H9 (cell line): ENCODE data around the gene PIP4K2B. TPM values are rescaled to one million over a fixed set of nuclear protein-coding genes. Genes with fewer than 3 reads are reported as not detected.

Source experiments
- DNase-seq: peaks from one replicate; pipeline ENCODE4 v3.0.0-alpha.2; 2017
- H2AFZ ChIP-seq: one replicate; pipeline ENCODE4 v1.6.1; 2013; ENCODE audit warnings: mild to moderate bottlenecking, low read length, control low read depth, moderate library complexity
- H2AK5ac ChIP-seq: 2 replicates; pipeline ENCODE4 v1.6.1; 2013; ENCODE audit warnings: low read length, control low read depth, mixed read lengths; ENCODE audit not compliant: insufficient read length
- H2BK120ac ChIP-seq: one replicate; pipeline ENCODE4 v1.6.1; 2013; ENCODE audit warnings: low read depth, mild to moderate bottlenecking, low read length, control low read depth, inconsistent platforms; ENCODE audit not compliant: poor library complexity, severe bottlenecking
- H2BK12ac ChIP-seq: 2 replicates; pipeline ENCODE4 v1.6.1; 2013; ENCODE audit warnings: low read length, control low read depth, mixed read lengths, low read depth; ENCODE audit not compliant: insufficient read length
- H2BK15ac ChIP-seq: 2 replicates; pipeline ENCODE4 v1.6.1; 2013; ENCODE audit warnings: low read depth, low read length, control low read depth
- H2BK20ac ChIP-seq: one replicate; pipeline ENCODE4 v1.6.1; 2013; ENCODE audit warnings: low read depth, mild to moderate bottlenecking, low read length, control low read depth, inconsistent platforms; ENCODE audit not compliant: poor library complexity, severe bottlenecking
- H2BK5ac ChIP-seq: 2 replicates; pipeline ENCODE4 v1.6.1; 2013; ENCODE audit warnings: low read length, control low read depth, mixed read lengths; ENCODE audit not compliant: insufficient read length
- H3K14ac ChIP-seq: 2 replicates; pipeline ENCODE4 v1.6.1; 2013; ENCODE audit warnings: low read length, control low read depth; ENCODE audit not compliant: insufficient read depth
- H3K18ac ChIP-seq: 2 replicates; pipeline ENCODE4 v1.6.1; 2013; ENCODE audit warnings: low read depth, mild to moderate bottlenecking, mixed read lengths, low read length, control low read depth; ENCODE audit not compliant: insufficient read length
- H3K23ac ChIP-seq: 2 replicates; pipeline ENCODE4 v1.6.1; 2013; ENCODE audit warnings: low read length, control low read depth, mixed read lengths, low read depth; ENCODE audit not compliant: insufficient read length
- H3K23me2 ChIP-seq: 2 replicates; pipeline ENCODE4 v1.6.1; 2013; ENCODE audit warnings: low read depth, mild to moderate bottlenecking, mixed read lengths, low read length, control low read depth; ENCODE audit not compliant: insufficient read length, poor library complexity, severe bottlenecking
- H3K27ac ChIP-seq: 2 replicates; pipeline ENCODE4 v1.5.1; 2013; ENCODE audit warnings: low read length, control low read depth, mixed read lengths, low read depth; ENCODE audit not compliant: insufficient read length
- H3K27me3 ChIP-seq: 2 replicates; pipeline ENCODE4 v1.6.1; 2013; ENCODE audit warnings: low read length, control low read depth, inconsistent platforms; ENCODE audit not compliant: insufficient read depth
- H3K4ac ChIP-seq: 2 replicates; pipeline ENCODE4 v1.6.1; 2013; ENCODE audit warnings: low read depth, mild to moderate bottlenecking, control low read depth, inconsistent platforms, low read length, moderate library complexity
- H3K4me1 ChIP-seq: 2 replicates; pipeline ENCODE4 v1.6.1; 2013; ENCODE audit warnings: low read length, control low read depth, inconsistent platforms; ENCODE audit not compliant: insufficient read depth
- H3K4me2 ChIP-seq: 2 replicates; pipeline ENCODE4 v1.6.1; 2013; ENCODE audit warnings: low read length, control low read depth, mixed read lengths; ENCODE audit not compliant: insufficient read length, insufficient read depth
- H3K56ac ChIP-seq: 2 replicates; pipeline ENCODE4 v1.6.1; 2013; ENCODE audit warnings: low read depth, mild to moderate bottlenecking, mixed read lengths, low read length, control low read depth; ENCODE audit not compliant: insufficient read length
- H3K79me1 ChIP-seq: 2 replicates; pipeline ENCODE4 v1.6.1; 2013; ENCODE audit warnings: low read depth, mild to moderate bottlenecking, moderate library complexity, low read length, control low read depth, inconsistent platforms; ENCODE audit not compliant: insufficient read depth, poor library complexity, severe bottlenecking
- H3K79me2 ChIP-seq: 2 replicates; pipeline ENCODE4 v1.6.1; 2013; ENCODE audit warnings: low read length, control low read depth, inconsistent platforms; ENCODE audit not compliant: insufficient read depth
- H3K9ac ChIP-seq: 2 replicates; pipeline ENCODE4 v1.6.1; 2013; ENCODE audit warnings: low read length, control low read depth, mixed read lengths; ENCODE audit not compliant: insufficient read length; ENCODE audit errors: extremely low read depth
- H3K9me3 ChIP-seq: one replicate; pipeline ENCODE4 v1.6.1; 2013; ENCODE audit warnings: low read depth, low read length, inconsistent platforms; ENCODE audit not compliant: control insufficient read depth
- H3T11ph ChIP-seq: one replicate; pipeline ENCODE4 v1.6.1; 2013; ENCODE audit warnings: mild to moderate bottlenecking, low read length, control low read depth, inconsistent platforms
- H4K20me1 ChIP-seq: one replicate; pipeline ENCODE4 v1.6.1; 2013; ENCODE audit not compliant: control insufficient read depth, insufficient read length, insufficient read depth
- H4K5ac ChIP-seq: 2 replicates; pipeline ENCODE4 v1.6.1; 2013; ENCODE audit warnings: low read depth, mild to moderate bottlenecking, mixed read lengths, low read length, control low read depth; ENCODE audit not compliant: insufficient read length
- H4K8ac ChIP-seq: replicated peaks from 2 replicates; pipeline ENCODE4 v1.6.1; 2013; ENCODE audit warnings: low read length, control low read depth, mixed read lengths, low read depth; ENCODE audit not compliant: insufficient read length
- H4K91ac ChIP-seq: 2 replicates; pipeline ENCODE4 v1.6.1; 2013; ENCODE audit warnings: low read depth, mild to moderate bottlenecking, moderate library complexity, mixed read lengths, low read length, control low read depth; ENCODE audit not compliant: insufficient read length
- H3K27ac Mint-ChIP-seq, 3 experiments: 2 replicates in 2 of 3; 3 replicates in 1 of 3; pipeline ENCODE4 v1.8.0; 2020 to 2021; ENCODE audit warnings: mixed read lengths in 3 of 3, mild to moderate bottlenecking in 1 of 3, moderate library complexity in 1 of 3
- H3K27me3 Mint-ChIP-seq: 2 replicates; pipeline ENCODE4 v1.8.0; 2021; ENCODE audit warnings: low read depth, mild to moderate bottlenecking, moderate library complexity, mixed read lengths
- H3K36me3 Mint-ChIP-seq, 3 experiments: 2 replicates in 2 of 3; 3 replicates in 1 of 3; pipeline ENCODE4 v1.8.0; 2020 to 2021; ENCODE audit warnings: low read depth in 3 of 3, mixed read lengths in 3 of 3; ENCODE audit not compliant: insufficient read depth in 1 of 3
- H3K4me1 Mint-ChIP-seq, 2 experiments: 2 replicates each; pipeline ENCODE4 v1.8.0; 2020; ENCODE audit warnings: mixed read lengths in 2 of 2
- H3K4me3 Mint-ChIP-seq, 2 experiments: 2 replicates in 1 of 2; 3 replicates in 1 of 2; pipeline ENCODE4 v1.8.0; 2020 to 2021; ENCODE audit warnings: mild to moderate bottlenecking in 2 of 2, mixed read lengths in 2 of 2, moderate library complexity in 1 of 2
- H3K9me3 Mint-ChIP-seq, 2 experiments: 2 replicates in 1 of 2; 3 replicates in 1 of 2; pipeline ENCODE4 v1.8.0; 2020; ENCODE audit warnings: mild to moderate bottlenecking in 2 of 2, mixed read lengths in 2 of 2, moderate library complexity in 1 of 2
- WGBS: extraction: QIAGEN DNeasy Blood & Tissue Kit; methylation state at CpG from one replicate; pipeline ENCODE4 v1.1.7; 2013; ENCODE audit warnings: missing lambda C conversion rate, low lambda C conversion rate, mixed read lengths; ENCODE audit not compliant: insufficient read length; ENCODE audit errors: extremely low coverage; 5-methylcytosine and 5-hydroxymethylcytosine counted together
- total RNA-seq: library from RNA; stranded (reverse); gene quantifications from 2 replicates; pipeline ENCODE4 v1.2.1, GENCODE V29; 2021
- TF ChIP-seq, protein P1 (sequence below): fragments of 200-600 bp; sonication (generic); conservative IDR thresholded peaks from 3 replicates; pipeline ENCODE4 v1.8.0; 2021; ENCODE audit warnings: antibody characterized with exemption, mild to moderate bottlenecking

The PIP4K2B gene
- total RNA-seq, 1 experiment from 2014 or later: 61.9 TPM

DNA sequence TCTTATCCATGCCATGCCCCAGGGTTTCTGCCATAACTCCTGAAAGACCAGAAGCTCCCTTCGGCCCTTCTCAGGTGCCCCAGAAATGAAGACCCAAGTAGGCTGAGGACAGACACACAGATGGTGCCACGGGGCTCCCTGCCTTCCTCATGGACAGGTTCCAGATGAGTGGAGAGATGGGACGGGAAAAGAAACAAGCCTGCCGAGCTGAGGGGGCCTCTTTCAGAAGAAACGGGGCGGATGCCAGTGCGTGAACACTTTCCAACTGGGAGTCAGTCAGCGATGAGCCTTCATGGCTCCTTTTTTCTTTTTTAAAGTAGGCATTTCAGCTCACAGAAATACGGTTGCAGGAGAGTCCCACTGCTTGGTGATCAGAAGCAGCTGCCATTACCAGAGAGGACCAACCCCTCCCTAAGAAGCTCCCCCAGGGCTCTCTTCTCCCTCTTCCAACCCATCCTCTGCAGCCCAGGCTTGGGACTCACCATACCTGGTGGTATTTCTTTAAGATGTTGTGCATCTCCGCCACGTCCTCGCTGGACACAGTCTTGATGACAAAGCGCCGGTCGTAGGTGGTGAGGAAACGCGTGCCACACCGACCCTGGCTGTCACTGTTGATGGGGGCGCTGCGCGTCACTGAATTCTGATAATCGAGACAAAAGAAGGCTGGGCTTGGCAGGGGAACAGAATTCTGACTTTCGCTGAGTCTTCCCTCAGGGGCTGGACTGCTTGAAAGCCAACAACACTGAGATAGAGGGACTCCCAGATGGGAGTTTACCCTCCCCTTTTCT is 19.2 kb downstream of the PIP4K2B start:
- H3K56ac ChIP-seq: no peak overlapping the region
- no peak overlapping the region; a peak in 1 of 5 replicates for H3K4me3 Mint-ChIP-seq
- H4K20me1 ChIP-seq: no peaks in the 10 kb centered on the region
- H3K14ac ChIP-seq: no peak overlapping the region
- H3K27ac Mint-ChIP-seq: peak overlapping the region in 2 of 3 experiments; percentile 34 to 62; a peak in 1 of 7 replicates
- H3K36me3 Mint-ChIP-seq: peaks cover 40 to 91% (median 67%) of the 10 kb centered on the region in 3 experiments
- no peaks in the 10 kb centered on the region for H3K79me2 ChIP-seq
- no peaks in the 10 kb centered on the region for H3K9me3 Mint-ChIP-seq
- no peak for DNase-seq
- H2BK15ac ChIP-seq: no peak overlapping the region
- WGBS: no CpG with 5 or more reads among the region's 23 CpGs
- TF ChIP-seq, protein P1, sequence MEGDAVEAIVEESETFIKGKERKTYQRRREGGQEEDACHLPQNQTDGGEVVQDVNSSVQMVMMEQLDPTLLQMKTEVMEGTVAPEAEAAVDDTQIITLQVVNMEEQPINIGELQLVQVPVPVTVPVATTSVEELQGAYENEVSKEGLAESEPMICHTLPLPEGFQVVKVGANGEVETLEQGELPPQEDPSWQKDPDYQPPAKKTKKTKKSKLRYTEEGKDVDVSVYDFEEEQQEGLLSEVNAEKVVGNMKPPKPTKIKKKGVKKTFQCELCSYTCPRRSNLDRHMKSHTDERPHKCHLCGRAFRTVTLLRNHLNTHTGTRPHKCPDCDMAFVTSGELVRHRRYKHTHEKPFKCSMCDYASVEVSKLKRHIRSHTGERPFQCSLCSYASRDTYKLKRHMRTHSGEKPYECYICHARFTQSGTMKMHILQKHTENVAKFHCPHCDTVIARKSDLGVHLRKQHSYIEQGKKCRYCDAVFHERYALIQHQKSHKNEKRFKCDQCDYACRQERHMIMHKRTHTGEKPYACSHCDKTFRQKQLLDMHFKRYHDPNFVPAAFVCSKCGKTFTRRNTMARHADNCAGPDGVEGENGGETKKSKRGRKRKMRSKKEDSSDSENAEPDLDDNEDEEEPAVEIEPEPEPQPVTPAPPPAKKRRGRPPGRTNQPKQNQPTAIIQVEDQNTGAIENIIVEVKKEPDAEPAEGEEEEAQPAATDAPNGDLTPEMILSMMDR: no peak
- H3K18ac ChIP-seq: no peak overlapping the region
- H3K23me2 ChIP-seq: no peaks in the 10 kb centered on the region
- H4K91ac ChIP-seq: no peak overlapping the region
- no peaks in the 10 kb centered on the region for H3K79me1 ChIP-seq
- no peaks in the 10 kb centered on the region for H3K27me3 Mint-ChIP-seq
- no peak overlapping the region for H2BK5ac ChIP-seq
- H3K4ac ChIP-seq: no peak overlapping the region
- no peak overlapping the region for H3K9ac ChIP-seq
- H2BK20ac ChIP-seq: no peak overlapping the region
- no peak overlapping the region for H3K27ac ChIP-seq
- no peaks in the 10 kb centered on the region for H3K9me3 ChIP-seq
- no peaks in the 10 kb centered on the region for H3K27me3 ChIP-seq
- H2AK5ac ChIP-seq: no peak overlapping the region
- H2BK12ac ChIP-seq: no peak overlapping the region
- no peak overlapping the region for H2AFZ ChIP-seq
- H3K4me1 ChIP-seq: no peaks in the 10 kb centered on the region
- no peak overlapping the region for H3K4me2 ChIP-seq
- H3K4me1 Mint-ChIP-seq: no peaks in the 10 kb centered on the region
- no peak overlapping the region for H4K5ac ChIP-seq
- H3K23ac ChIP-seq: no peak overlapping the region
- no peak overlapping the region for H3T11ph ChIP-seq
- H2BK120ac ChIP-seq: no peak overlapping the region
- H4K8ac ChIP-seq: no peak overlapping the region
